GM18502 (cell line): Measurements from ENCODE around the gene CNKSR3.

Source experiments
- ATAC-seq: cut with Tn5 transposase; IDR thresholded peaks from one replicate; pipeline ENCODE4 v1.9.1; 2021; ENCODE audit warnings: mild to moderate bottlenecking; ENCODE audit not compliant: unreplicated experiment, poor library complexity

CNKSR3 gene

GRCh38 chr6:154397491-154398195 lies 112.8 kb downstream of the CNKSR3 start:
- ATAC-seq, result no peak

DNA sequence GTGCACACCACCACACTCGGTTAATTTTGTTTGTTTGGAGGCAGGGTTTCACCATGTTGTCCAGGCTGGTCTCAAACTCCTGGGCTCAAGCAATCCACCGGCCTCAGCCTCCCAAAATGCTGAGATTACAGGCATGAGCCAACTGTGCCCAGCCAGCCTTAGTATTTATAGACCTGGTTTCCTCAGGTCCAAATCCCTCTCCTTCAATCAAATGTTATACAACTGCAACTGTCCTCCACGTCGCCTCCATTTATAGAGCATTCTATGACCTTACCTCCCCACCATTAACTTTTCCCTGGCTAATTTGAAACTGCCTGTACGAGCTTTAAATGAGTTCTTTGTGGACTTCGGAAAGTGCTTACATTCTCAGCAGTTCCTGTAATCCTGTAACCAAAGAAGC lies 114.6 kb downstream of the CNKSR3 start:
- ATAC-seq, result no peak

GRCh38 chr6:154395316-154395715 lies 115.2 kb downstream of the CNKSR3 start:
- ATAC-seq, result no peak

DNA sequence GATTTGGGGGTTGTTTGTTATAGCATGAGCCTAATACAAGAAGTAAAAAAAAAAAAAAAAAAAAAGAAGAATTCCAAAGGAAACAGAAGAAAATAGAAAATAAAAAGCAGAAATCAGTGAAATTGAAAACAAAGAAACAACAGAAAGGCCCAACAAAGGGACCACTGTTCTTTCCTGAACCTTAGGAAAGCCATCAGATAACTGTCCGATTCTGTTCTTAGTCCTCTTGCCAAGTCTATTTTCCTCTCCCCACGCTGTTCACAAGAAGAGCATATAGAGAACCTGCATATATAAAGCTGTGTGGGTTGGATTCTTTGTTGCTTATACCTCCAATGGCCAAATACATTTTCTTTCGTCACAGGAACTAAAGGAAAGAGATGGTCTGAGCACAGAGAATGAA lies 115.9 kb downstream of the CNKSR3 start:
- ATAC-seq, result no peak

- no peak for ATAC-seq
Measured at GRCh38 chr6:154390034-154390433, 120.5 kb downstream of the CNKSR3 start.

DNA sequence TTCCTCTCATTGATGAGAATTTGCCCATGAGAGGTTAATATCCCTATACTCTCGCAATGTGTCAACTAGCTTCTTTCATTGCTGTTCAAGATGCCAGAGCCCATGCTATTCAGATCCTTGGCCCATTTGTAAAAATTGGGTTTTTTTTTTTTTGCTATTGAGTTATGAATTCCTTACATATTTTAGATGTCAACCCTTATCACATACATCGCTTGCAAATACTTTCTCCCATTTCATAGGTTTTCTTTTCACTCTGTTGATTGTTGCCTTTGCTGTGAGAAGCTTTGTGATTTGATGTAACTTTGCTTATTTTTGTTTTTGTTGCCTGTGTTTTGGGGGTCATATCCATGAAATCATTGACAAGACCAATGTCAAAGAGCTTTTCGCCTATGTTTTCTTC lies 121.7 kb downstream of the CNKSR3 start:
- ATAC-seq, result no peak

- ATAC-seq, result no peak
Measured at GRCh38 chr6:154386848-154387717, 123.4 kb downstream of the CNKSR3 start.

DNA sequence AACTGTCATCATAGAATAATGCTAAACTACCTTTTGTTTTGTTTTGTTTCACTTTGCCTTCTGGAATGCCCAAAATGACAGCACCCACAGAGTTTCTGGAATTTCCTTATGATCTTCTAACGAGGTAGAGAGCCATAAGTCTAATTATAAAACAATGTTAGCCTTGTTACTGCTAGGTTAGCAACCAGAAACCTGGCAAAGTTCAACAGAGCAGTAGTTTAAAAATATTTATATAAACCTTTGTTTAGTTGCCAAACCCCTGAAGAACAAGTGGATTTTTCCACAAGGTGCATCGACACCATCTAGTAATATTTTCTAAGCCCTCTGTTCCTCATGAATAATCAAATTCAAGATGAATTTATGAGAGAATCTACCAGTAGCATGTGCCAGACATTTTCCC lies 126.3 kb downstream of the CNKSR3 start:
- no peak for ATAC-seq

GRCh38 chr6:154383273-154383672 lies 127.2 kb downstream of the CNKSR3 start:
- no peak for ATAC-seq

- no peak for ATAC-seq
Measured at GRCh38 chr6:154382740-154383139, 127.7 kb downstream of the CNKSR3 start.

GRCh38 chr6:154381548-154381947 lies 128.9 kb downstream of the CNKSR3 start:
- no peak for ATAC-seq

DNA sequence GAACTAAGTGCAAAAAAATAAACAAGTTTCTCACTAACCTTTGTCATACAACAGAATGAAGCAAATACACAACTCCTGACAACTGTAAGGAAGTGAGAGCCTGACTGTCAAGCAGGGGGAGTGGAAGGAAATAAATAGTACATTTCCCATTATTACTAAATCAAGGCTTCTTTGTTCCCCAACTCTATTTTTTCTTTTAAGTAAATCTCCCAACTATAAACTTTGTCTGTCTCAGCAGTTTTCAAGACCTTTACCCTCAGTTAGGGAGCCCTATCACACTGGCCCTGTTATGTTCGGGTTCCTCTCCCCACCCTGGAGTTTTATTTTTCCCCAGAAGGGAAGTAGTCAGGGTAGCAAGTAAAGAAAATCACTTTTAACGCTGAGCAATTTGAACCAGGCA lies 129.7 kb downstream of the CNKSR3 start:
- ATAC-seq, result no peak

GRCh38 chr6:154379585-154379984 lies 130.9 kb downstream of the CNKSR3 start:
- no peak for ATAC-seq

- ATAC-seq, result no peak
Measured at GRCh38 chr6:154378518-154378917, 132.0 kb downstream of the CNKSR3 start.

DNA sequence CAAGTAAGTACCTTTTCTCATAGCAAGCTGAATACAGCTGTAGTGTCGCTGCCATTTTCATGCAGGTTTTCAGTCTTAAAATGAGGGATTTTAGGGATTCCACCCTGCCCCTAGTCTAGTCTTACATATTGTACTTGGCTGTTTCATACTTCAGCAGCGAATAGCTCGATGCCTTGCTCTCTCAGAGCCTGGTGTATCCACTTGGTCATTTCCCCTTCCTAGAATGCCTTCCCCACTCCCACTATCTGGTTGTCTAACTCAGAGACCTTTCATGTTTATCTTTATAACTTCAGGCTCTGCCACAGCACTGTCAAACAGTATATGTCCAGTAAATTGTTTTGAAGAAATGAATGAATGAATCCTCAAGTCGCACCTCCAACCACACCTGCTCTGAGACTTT lies 132.8 kb downstream of the CNKSR3 start:
- no peak for ATAC-seq

GRCh38 chr6:154373971-154374370 lies 136.5 kb downstream of the CNKSR3 start:
- no peak for ATAC-seq

DNA sequence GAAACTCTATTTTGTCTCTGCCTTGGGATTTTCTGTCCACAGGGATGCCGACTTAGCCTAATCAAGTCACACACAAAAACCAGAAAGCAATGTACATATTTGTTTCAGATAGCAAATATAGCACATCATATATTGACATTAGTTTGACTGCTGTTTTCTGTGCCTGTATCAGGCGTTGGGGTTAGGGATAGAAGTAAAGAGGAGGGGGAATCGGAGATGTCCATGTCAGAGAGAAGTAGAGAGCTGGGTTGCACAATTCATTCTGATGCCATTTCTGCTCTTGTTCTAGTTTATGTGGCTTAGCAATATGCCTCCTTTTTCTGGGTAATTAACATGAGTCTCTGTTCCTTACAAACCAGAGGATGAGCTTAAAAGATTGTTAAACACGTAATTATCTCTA lies 139.2 kb downstream of the CNKSR3 start:
- no peak for ATAC-seq

GRCh38 chr6:154370545-154370944 lies 139.9 kb downstream of the CNKSR3 start:
- ATAC-seq, result no peak

GRCh38 chr6:154367839-154368695 lies 142.4 kb downstream of the CNKSR3 start:
- no peak for ATAC-seq

DNA sequence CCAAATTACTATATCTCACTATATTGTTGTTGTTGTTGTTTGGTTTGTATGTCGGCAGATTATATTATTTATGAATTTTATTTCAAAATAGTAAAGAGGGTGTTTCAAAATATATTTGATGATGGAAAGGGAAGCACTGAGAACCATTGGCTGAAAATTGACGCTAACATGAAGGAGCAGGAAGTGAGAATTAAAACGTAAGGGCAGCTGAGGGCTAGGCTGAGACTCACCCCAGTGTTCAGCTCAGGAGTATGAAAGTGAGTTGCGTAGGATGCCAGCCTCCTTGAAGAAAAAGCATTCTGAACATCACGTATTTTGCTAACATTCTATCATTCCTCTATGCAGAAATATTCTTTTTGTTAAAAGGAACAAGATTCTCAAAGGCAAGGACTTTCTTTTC lies 143.1 kb downstream of the CNKSR3 start:
- no peak for ATAC-seq

- ATAC-seq, result no peak
Measured at GRCh38 chr6:154363821-154364220, 146.7 kb downstream of the CNKSR3 start.
